B cell (primary cell): ENCODE data around the gene CHST4. TPM values are rescaled to one million over a fixed set of nuclear protein-coding genes. Genes with fewer than 3 reads are reported as not detected.
A peak's percentile ranks its signal among the peaks of the same experiment; 100 is the strongest.

ENCODE experiments used
- ATAC-seq: fragments of 200-7000 bp; cut with Tn5 transposase; one replicate; pipeline ENCODE4 v1.10.0; 2021; ENCODE audit warnings: low read depth, mild to moderate bottlenecking, moderate number of reproducible peaks, moderate library complexity
- CTCF ChIA-PET: fragments of 350-600 bp; sonication (Branson Sonifier 250); formaldehyde crosslinking; loops from one replicate; lab custom pipeline; 2021; ENCODE audit warnings: antibody characterized with exemption, inconsistent platforms; lab: Charles Lee
- POLR2A ChIA-PET: fragments of 350-600 bp; sonication (Branson Sonifier 250); formaldehyde crosslinking; loops from one replicate; lab custom pipeline; 2021; ENCODE audit warnings: antibody characterized with exemption; lab: Charles Lee
- DNase-seq: peaks from one replicate; pipeline ENCODE4 v3.0.0; 2013
- H2AFZ ChIP-seq: 2 replicates; pipeline ENCODE4 v1.6.1; 2012; ENCODE audit warnings: mild to moderate bottlenecking, low read depth, low read length; ENCODE audit not compliant: insufficient read depth, poor library complexity, severe bottlenecking
- H3K27ac ChIP-seq, 2 donors: 1 replicate in 1 of 2; 2 replicates in 1 of 2; pipeline ENCODE4 v1.5.1; 2012 to 2013; ENCODE audit warnings: low read length in 2 of 2, mild to moderate bottlenecking in 2 of 2, moderate library complexity in 1 of 2
- H3K27me3 ChIP-seq, 4 experiments: fragments of 200-600 bp in 1 of 4; sonication (generic) in 1 of 4; replicated peaks in 1 of 4; 1 replicate in 2 of 4; 2 replicates in 2 of 4; pipeline versions ENCODE4 v1.6.1 to v1.7.0; 2013 to 2016; ENCODE audit warnings: low read length in 3 of 4, mild to moderate bottlenecking in 2 of 4, mixed read lengths in 1 of 4, moderate library complexity in 1 of 4; ENCODE audit not compliant: insufficient read depth in 4 of 4, control insufficient read depth in 3 of 4; ENCODE audit errors: control extremely low read depth in 1 of 4
- H3K36me3 ChIP-seq, 2 experiments: replicated peaks in 1 of 2; 1 replicate in 1 of 2; 2 replicates in 1 of 2; pipeline versions ENCODE4 v1.6.1 to v1.7.1; 2013; ENCODE audit warnings: low read length in 1 of 2; ENCODE audit not compliant: insufficient read depth in 2 of 2, control insufficient read depth in 1 of 2; ENCODE audit errors: control extremely low read depth in 1 of 2, extremely low read depth in 1 of 2
- H3K4me1 ChIP-seq, 2 donors: fragments of 200-600 bp in 1 of 2; sonication (generic) in 1 of 2; 1 replicate in 1 of 2; 2 replicates in 1 of 2; pipeline versions ENCODE4 v1.5.1 to v1.6.1; 2013 to 2017; ENCODE audit warnings: low read length in 2 of 2; ENCODE audit not compliant: control insufficient read depth in 2 of 2, insufficient read depth in 2 of 2
- H3K4me2 ChIP-seq: replicated peaks from 2 replicates; pipeline ENCODE3; 2012; ENCODE audit warnings: mild to moderate bottlenecking, low read depth, low read length; ENCODE audit not compliant: poor library complexity, severe bottlenecking
- H3K4me3 ChIP-seq, 5 experiments: fragments of 200-600 bp in 1 of 5; sonication (generic) in 1 of 5; 1 replicate in 3 of 5; 2 replicates in 2 of 5; pipeline versions ENCODE4 v1.5.1 to v1.7.0; 2011 to 2016; ENCODE audit warnings: low read length in 4 of 5, mild to moderate bottlenecking in 4 of 5, low read depth in 2 of 5, control low read depth in 1 of 5, moderate library complexity in 1 of 5; ENCODE audit not compliant: insufficient read depth in 1 of 5; ENCODE audit errors: control extremely low read depth in 1 of 5, extremely low read depth in 1 of 5
- H3K79me2 ChIP-seq: fragments of 200-600 bp; sonication (generic); one replicate; pipeline ENCODE4 v1.6.0; 2016; ENCODE audit warnings: low read length; ENCODE audit not compliant: control insufficient read depth, insufficient read depth
- H3K9ac ChIP-seq: fragments of 200-600 bp; sonication (generic); 2 replicates; pipeline ENCODE4 v1.6.1; 2017; ENCODE audit warnings: mild to moderate bottlenecking, low read length, moderate library complexity
- H3K9me3 ChIP-seq, 3 donors: one replicate each; pipeline versions ENCODE4 v1.6.1 to v1.7.1; 2013; ENCODE audit warnings: low read length in 2 of 3; ENCODE audit not compliant: control insufficient read depth in 2 of 3, insufficient read depth in 1 of 3; ENCODE audit errors: control extremely low read depth in 1 of 3
- H4K20me1 ChIP-seq: 2 replicates; pipeline ENCODE4 v1.6.0; 2012; ENCODE audit warnings: mild to moderate bottlenecking, low read length; ENCODE audit not compliant: insufficient read depth, control insufficient read depth, poor library complexity, severe bottlenecking
- H3K27ac Mint-ChIP-seq: one replicate; pipeline ENCODE4 v1.8.0; 2021; ENCODE audit warnings: mixed read lengths
- H3K27me3 Mint-ChIP-seq: one replicate; pipeline ENCODE4 v1.8.0; 2021; ENCODE audit warnings: mixed read lengths
- H3K4me1 Mint-ChIP-seq: one replicate; pipeline ENCODE4 v1.8.0; 2021; ENCODE audit warnings: mixed read lengths
- H3K4me3 Mint-ChIP-seq: one replicate; pipeline ENCODE4 v1.8.0; 2021; ENCODE audit warnings: mixed read lengths
- H3K9me3 Mint-ChIP-seq: one replicate; pipeline ENCODE4 v1.8.0; 2022; ENCODE audit warnings: mixed read lengths; ENCODE audit not compliant: insufficient read depth
- EZH2 ChIP-seq: IDR thresholded peaks from 2 replicates; pipeline ENCODE4 v1.6.1; 2012; ENCODE audit warnings: borderline replicate concordance, low read depth, mild to moderate bottlenecking, moderate library complexity, low read length; ENCODE audit not compliant: insufficient read depth, poor library complexity, severe bottlenecking
- WGBS: methylation state at CpG from one replicate; pipeline ENCODE4 v1.1.5; 2013; ENCODE audit warnings: missing lambda C conversion rate; ENCODE audit not compliant: insufficient coverage; 5-methylcytosine and 5-hydroxymethylcytosine counted together
- intact Hi-C: fragments of 100-400 bp; cut with micrococcal nuclease; formaldehyde crosslinking; loops from one replicate; pipeline ENCODE4 v1.10.0; 2022
- polyA plus RNA-seq: library from polyadenylated mRNA; depleted of rRNA; stranded (reverse); fragments of >200 nt; gene quantifications from 2 replicates; pipeline ENCODE4 v1.2.3, GENCODE V29; 2012
- total RNA-seq, 2 donors: library from RNA; stranded (reverse); fragments of 120-200 nt in 1 of 2; gene quantifications; 1 replicate in 1 of 2; 2 replicates in 1 of 2; pipeline versions ENCODE4 v1.2.3 to v1.2.4, GENCODE V29; 2013 to 2022
- TF ChIP-seq, protein P1 (sequence below): fragments of 200-600 bp; IDR thresholded peaks from one replicate; pipeline ENCODE4 v1.8.0; 2022; ENCODE audit warnings: antibody characterized with exemption, mild to moderate bottlenecking

The CHST4 gene
- total and polyA plus RNA-seq, 2 donors (not counting 1 experiment from before 2014, with no cell fraction given): not detected

DNA sequence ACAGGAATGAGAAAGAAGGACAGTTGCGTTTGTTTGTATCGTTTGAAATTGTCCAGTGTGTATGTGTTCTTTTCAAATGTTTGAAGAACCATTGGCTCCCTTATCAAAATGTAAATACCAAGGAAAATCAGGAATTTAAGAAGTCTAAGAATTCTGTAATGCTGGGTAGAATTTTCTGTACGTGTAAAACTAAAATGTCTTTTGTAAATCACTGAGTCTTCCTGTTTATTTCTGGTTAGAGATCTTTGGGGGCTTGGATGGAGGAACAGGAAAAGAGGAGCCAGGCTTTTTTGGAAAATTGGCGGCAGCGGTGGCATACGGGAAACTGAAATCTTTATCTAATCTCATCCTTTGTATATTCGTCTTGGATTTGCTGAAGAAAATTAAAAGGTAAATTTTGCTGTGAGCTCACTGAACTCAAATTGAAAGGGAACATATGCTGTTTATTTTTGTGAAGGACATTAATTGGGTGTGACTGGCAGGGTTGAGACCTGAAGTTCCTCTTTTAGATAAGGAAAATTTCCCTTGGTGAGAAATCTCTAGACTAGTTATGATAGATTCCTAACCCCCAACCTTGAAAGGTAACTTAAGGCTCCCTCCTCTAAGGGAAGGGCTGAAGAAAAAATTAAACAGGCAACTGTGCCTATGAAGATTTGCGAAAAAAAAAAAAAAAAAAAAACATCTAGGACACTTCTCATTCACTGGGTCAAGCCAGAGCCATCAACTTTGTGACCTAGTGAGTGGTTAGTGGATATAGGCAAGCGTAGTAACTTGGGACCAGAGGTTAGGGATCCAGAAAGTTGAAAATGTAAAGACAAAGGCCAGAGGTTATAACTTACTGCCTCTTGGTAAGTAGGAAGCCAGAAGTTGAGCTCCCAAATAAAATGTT is 39.8 kb downstream of the CHST4 start:
- TF ChIP-seq EZH2: no peak
- TF ChIP-seq, protein P1, sequence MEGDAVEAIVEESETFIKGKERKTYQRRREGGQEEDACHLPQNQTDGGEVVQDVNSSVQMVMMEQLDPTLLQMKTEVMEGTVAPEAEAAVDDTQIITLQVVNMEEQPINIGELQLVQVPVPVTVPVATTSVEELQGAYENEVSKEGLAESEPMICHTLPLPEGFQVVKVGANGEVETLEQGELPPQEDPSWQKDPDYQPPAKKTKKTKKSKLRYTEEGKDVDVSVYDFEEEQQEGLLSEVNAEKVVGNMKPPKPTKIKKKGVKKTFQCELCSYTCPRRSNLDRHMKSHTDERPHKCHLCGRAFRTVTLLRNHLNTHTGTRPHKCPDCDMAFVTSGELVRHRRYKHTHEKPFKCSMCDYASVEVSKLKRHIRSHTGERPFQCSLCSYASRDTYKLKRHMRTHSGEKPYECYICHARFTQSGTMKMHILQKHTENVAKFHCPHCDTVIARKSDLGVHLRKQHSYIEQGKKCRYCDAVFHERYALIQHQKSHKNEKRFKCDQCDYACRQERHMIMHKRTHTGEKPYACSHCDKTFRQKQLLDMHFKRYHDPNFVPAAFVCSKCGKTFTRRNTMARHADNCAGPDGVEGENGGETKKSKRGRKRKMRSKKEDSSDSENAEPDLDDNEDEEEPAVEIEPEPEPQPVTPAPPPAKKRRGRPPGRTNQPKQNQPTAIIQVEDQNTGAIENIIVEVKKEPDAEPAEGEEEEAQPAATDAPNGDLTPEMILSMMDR: no peak
- Mint-ChIP-seq H3K27me3 (no peaks in the 10 kb centered on the region), H3K27ac (peak overlapping the region; percentile 94), H3K9me3 (no peaks in the 10 kb centered on the region), H3K4me3 (peak overlapping the region; percentile 83), H3K4me1 (peaks cover 34% of the 10 kb centered on the region)
- peak overlapping the region; percentile 78 for H2AFZ ChIP-seq
- H3K9me3 ChIP-seq: peaks cover 1 to 13% (median 6%) of the 10 kb centered on the region in 3 donors
- no peaks in the 10 kb centered on the region for H3K36me3 ChIP-seq
- no peaks in the 10 kb centered on the region for H4K20me1 ChIP-seq
- H3K4me1 ChIP-seq: peaks cover 33 to 34% of the 10 kb centered on the region in 2 donors
- no CpG with 5 or more reads among the region's 9 CpGs for WGBS
- H3K27ac ChIP-seq: peak overlapping the region; percentile 99
- no peaks in the 10 kb centered on the region for H3K79me2 ChIP-seq
- H3K9ac ChIP-seq: peak overlapping the region; percentile 72
- intact Hi-C loops: loop anchor here (1.0 to 10.0 kb wide), 6 partner anchors 29 to 1099 kb away; partner anchors contain the start of gene CMTR2
- no peak for ATAC-seq
- H3K4me3 ChIP-seq: peak overlapping the region; percentile 38 to 73 (median 58)
- POLR2A ChIA-PET: interaction anchor here (0.7 to 1.8 kb wide), 6 partner anchors 8 to 45 kb away, joined by 3 to 42 read pairs (median 6); no protein-coding TSS in a partner anchor
- CTCF ChIA-PET: interaction anchor here (0.7 to 7.6 kb wide), 18 partner anchors 11 to 392 kb away, joined by 3 to 243 read pairs (median 8); partner anchors contain the start of gene TAT
- no peaks in the 10 kb centered on the region for H3K27me3 ChIP-seq
- DNase-seq: peak; percentile 57
- H3K4me2 ChIP-seq: peak overlapping the region; percentile 77
